Endodermal cell (in vitro differentiated cells): ENCODE data around the gene STAM2. TPM values are rescaled to one million over a fixed set of nuclear protein-coding genes. Genes with fewer than 3 reads are reported as not detected.
"Not testable (repeated sequence)": the region's sequence is repeated elsewhere in the genome, so short reads cannot be mapped to it uniquely, and the experiment has no call there.

Source experiments
- DNase-seq: peaks from one replicate; pipeline ENCODE4 v3.0.0-alpha.2; 2017
- H3K27ac ChIP-seq: 2 replicates; pipeline ENCODE4 v1.5.1; 2013; ENCODE audit warnings: mild to moderate bottlenecking, low read depth, low read length, moderate library complexity
- H3K27me3 ChIP-seq: 2 replicates; pipeline ENCODE4 v1.6.1; 2013; ENCODE audit warnings: mild to moderate bottlenecking, low read length, moderate library complexity; ENCODE audit not compliant: insufficient read depth, control insufficient read depth, poor library complexity, severe bottlenecking
- H3K36me3 ChIP-seq: 2 replicates; pipeline ENCODE4 v1.7.0; 2013; ENCODE audit warnings: mild to moderate bottlenecking, low read length, moderate library complexity; ENCODE audit not compliant: control insufficient read depth, insufficient read depth
- H3K4me1 ChIP-seq: one replicate; pipeline ENCODE4 v1.7.0; 2013; ENCODE audit warnings: low read length; ENCODE audit not compliant: control insufficient read depth, insufficient read depth
- H3K4me3 ChIP-seq: 2 replicates; pipeline ENCODE4 v1.5.1; 2013; ENCODE audit warnings: mild to moderate bottlenecking, low read length, moderate library complexity
- H3K9ac ChIP-seq: 2 replicates; pipeline ENCODE4 v1.6.1; 2013; ENCODE audit warnings: mild to moderate bottlenecking, low read length, moderate library complexity; ENCODE audit not compliant: poor library complexity, severe bottlenecking; ENCODE audit errors: extremely low read depth
- H3K9me3 ChIP-seq: 2 replicates; pipeline ENCODE4 v1.6.1; 2013; ENCODE audit warnings: mild to moderate bottlenecking, low read length, moderate library complexity; ENCODE audit not compliant: control insufficient read depth
- H3K27ac Mint-ChIP-seq: 2 replicates; pipeline ENCODE4 v1.8.0; 2020; ENCODE audit warnings: mixed read lengths
- H3K27me3 Mint-ChIP-seq: 2 replicates; pipeline ENCODE4 v1.8.0; 2021; ENCODE audit warnings: mild to moderate bottlenecking, mixed read lengths; ENCODE audit not compliant: insufficient read depth
- H3K36me3 Mint-ChIP-seq: 2 replicates; pipeline ENCODE4 v1.8.0; 2020; ENCODE audit warnings: low read depth, mixed read lengths
- H3K4me1 Mint-ChIP-seq: 2 replicates; pipeline ENCODE4 v1.8.0; 2020; ENCODE audit warnings: mixed read lengths
- H3K4me3 Mint-ChIP-seq: 2 replicates; pipeline ENCODE4 v1.8.0; 2020; ENCODE audit warnings: mild to moderate bottlenecking, moderate library complexity, mixed read lengths
- H3K9me3 Mint-ChIP-seq: 2 replicates; pipeline ENCODE4 v1.8.0; 2020; ENCODE audit warnings: mild to moderate bottlenecking, mixed read lengths
- CTCF ChIP-seq: fragments of 200-600 bp; sonication (generic); conservative IDR thresholded peaks from 2 replicates; pipeline ENCODE4 v1.5.0; 2021; ENCODE audit warnings: antibody characterized with exemption, mild to moderate bottlenecking
- WGBS, 2 experiments: methylation state at CpG; one replicate each; pipeline versions ENCODE4 v1.1.5 to v1.1.7; 2013; ENCODE audit warnings: missing lambda C conversion rate in 2 of 2, mixed read lengths in 1 of 2; ENCODE audit not compliant: insufficient coverage in 1 of 2, insufficient read length in 1 of 2; 5-methylcytosine and 5-hydroxymethylcytosine counted together
- total RNA-seq, 2 donors: library from RNA; stranded (reverse); fragmentation: NEBNext Ultra II Directional in 1 of 2; extraction: Animal tissue kit (Norgen Biotek cat#: 25700) in 1 of 2; gene quantifications; 2 replicates in 1 of 2; 3 replicates in 1 of 2; pipeline ENCODE4 v1.2.1, GENCODE V29; 2021

Gene STAM2
- total RNA-seq, 2 donors from 2014 or later: 21.5 to 30.9 TPM

- H3K36me3 ChIP-seq: no peaks in the 10 kb centered on the region
- peak overlapping the region; percentile 87 for H3K4me3 ChIP-seq
- Mint-ChIP-seq H3K4me1 (peaks cover 16% of the 10 kb centered on the region), H3K36me3 (peaks cover 12% of the 10 kb centered on the region), H3K9me3 (peaks cover 34% of the 10 kb centered on the region), H3K4me3 (peak overlapping the region; percentile 91), H3K27ac (peak overlapping the region; percentile 100), H3K27me3 (no peaks in the 10 kb centered on the region)
- no peaks in the 10 kb centered on the region for H3K27me3 ChIP-seq
- H3K27ac ChIP-seq: peak overlapping the region; percentile 100
- H3K9ac ChIP-seq: peak overlapping the region; percentile 97
- no peak for TF ChIP-seq CTCF
- DNase-seq: no peak
- H3K9me3 ChIP-seq: peaks cover 28% of the 10 kb centered on the region
- 0% methylated on average over 7 of the region's 10 CpGs; no CpG with 5 or more reads in 1 of the 2 experiments for WGBS, 2 experiments
- H3K4me1 ChIP-seq: no peaks in the 10 kb centered on the region
These were observed 573 bp downstream of the STAM2 start for GRCh38 chr2:152175012-152175367.

DNA sequence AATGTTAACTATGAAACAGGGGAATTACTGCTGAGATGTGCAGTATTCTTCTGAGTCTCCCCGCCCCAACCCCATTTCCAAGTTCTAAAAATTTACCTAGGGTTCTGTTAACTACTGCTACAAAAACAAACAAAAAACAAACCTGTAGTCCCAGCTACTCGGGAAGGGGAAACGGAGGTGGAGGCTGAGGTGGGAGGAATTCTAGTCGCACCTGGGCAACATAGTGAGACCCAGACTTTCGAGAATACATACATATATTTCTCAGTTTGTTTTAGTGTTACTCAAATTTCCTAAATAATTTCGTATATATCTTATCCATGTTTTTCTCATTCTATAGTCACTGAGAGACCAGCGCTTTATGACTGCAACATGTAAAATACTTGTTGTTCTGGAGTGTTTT lies 989 bp downstream of the STAM2 start:
- no peak for TF ChIP-seq CTCF
- Mint-ChIP-seq H3K9me3 (peaks cover 30% of the 10 kb centered on the region), H3K4me1 (peaks cover 16% of the 10 kb centered on the region), H3K36me3 (peaks cover 9% of the 10 kb centered on the region), H3K4me3 (peak overlapping the region; percentile 91), H3K27me3 (no peaks in the 10 kb centered on the region), H3K27ac (peak overlapping the region; percentile 37)
- Histone ChIP-seq H3K27me3 (no peaks in the 10 kb centered on the region), H3K4me1 (no peaks in the 10 kb centered on the region), H3K9ac (peak overlapping the region; percentile 97), H3K9me3 (peaks cover 25% of the 10 kb centered on the region), H3K27ac (no peak overlapping the region), H3K36me3 (no peaks in the 10 kb centered on the region), H3K4me3 (peak overlapping the region; percentile 87)
- no peak for DNase-seq
- WGBS, 2 experiments: 81 to 93% methylated on average over 2 to 7 of the region's 7 CpGs

DNA sequence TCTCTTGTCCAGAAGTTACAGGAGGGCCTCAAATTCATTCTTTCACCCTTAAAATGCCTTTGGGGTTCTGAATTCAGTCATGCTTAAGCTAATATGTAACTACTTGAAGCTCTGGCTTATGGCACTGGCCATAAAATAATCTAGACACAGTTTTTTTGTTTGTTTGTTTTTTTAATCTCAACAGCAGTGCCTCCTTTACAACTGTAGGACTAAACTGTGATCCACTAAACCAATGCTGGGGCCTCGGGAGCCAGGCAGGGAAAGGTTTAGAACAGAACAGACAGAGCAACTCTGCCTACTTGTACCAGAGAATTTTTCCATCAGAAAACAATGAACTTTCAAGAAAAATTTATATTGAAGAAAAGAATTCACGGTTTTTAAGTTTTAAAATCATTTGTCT lies 1.7 kb downstream of the STAM2 start:
- no peak for DNase-seq
- Histone ChIP-seq H3K27me3 (no peaks in the 10 kb centered on the region), H3K36me3 (no peaks in the 10 kb centered on the region), H3K9ac (no peak overlapping the region), H3K4me3 (peak overlapping the region; percentile 87), H3K4me1 (no peaks in the 10 kb centered on the region), H3K9me3 (peaks cover 24% of the 10 kb centered on the region), H3K27ac (no peak overlapping the region)
- no peak for TF ChIP-seq CTCF
- H3K36me3 Mint-ChIP-seq: peaks cover 9% of the 10 kb centered on the region
- 83 to 100% methylated on average over 2 of the region's 2 CpGs for WGBS, 2 experiments
- H3K27ac Mint-ChIP-seq: no peak overlapping the region
- H3K4me3 Mint-ChIP-seq: no peak overlapping the region
- H3K27me3 Mint-ChIP-seq: no peaks in the 10 kb centered on the region
- H3K4me1 Mint-ChIP-seq: peaks cover 16% of the 10 kb centered on the region
- peaks cover 26% of the 10 kb centered on the region for H3K9me3 Mint-ChIP-seq

DNA sequence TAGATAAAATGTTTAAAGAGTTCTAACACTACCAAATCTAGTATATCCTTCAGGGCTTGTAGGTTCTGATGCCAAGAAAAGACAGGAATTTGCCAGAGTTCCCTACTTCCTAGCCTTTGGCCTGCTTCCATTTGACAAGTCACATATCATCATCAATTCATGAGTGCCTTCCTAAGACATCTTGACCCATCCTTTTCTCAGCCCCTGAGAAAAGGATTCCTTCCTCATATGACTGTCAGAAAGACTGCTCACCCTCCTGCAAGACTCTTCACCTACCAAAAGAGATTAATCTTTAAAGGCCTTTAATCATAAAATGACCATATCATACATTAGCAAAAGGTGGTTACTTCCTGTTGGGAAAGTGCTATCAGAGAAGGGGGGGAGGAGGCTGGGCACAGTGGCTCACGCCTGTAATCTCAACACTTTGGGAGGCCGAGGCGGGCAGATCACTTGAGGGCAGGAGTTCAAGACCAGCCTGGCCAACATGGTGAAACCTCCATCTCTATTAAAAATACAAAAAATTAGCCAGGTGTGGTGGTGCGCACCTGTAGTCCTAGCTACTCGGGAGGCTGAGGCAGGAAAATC lies 3.3 kb downstream of the STAM2 start:
- not testable (repeated sequence) for H3K9ac ChIP-seq, DNase-seq, H3K4me1 ChIP-seq, H3K4me3 ChIP-seq, H3K27me3 ChIP-seq, H3K4me3 Mint-ChIP-seq, H3K9me3 ChIP-seq, H3K36me3 ChIP-seq, H3K27ac ChIP-seq, H3K36me3 Mint-ChIP-seq, H3K27me3 Mint-ChIP-seq
- H3K4me1 Mint-ChIP-seq: peaks cover 17% of the 10 kb centered on the region
- peaks cover 13% of the 10 kb centered on the region for H3K9me3 Mint-ChIP-seq
- 94 to 100% methylated on average over 3 to 5 of the region's 5 CpGs for WGBS, 2 experiments
- peak overlapping the region; percentile 21 for H3K27ac Mint-ChIP-seq
